SK-N-SH treated with all-trans-retinoic acid at 6 μM for 48 hours (cell line): ENCODE results near the gene PDZD2.

Experiments used
- ARNTL ChIP-seq: fragments of 450-650 bp; formaldehyde crosslinking; IDR thresholded peaks from 2 replicates; pipeline ENCODE4 v1.5.0; 2020; ENCODE audit warnings: low read depth, mild to moderate bottlenecking, moderate library complexity, borderline replicate concordance
- CSDC2 ChIP-seq: fragments of 250-450 bp; sonication (Bioruptor Pico); IDR thresholded peaks from 2 replicates; pipeline ENCODE4 v1.5.0; 2020; ENCODE audit warnings: mild to moderate bottlenecking, moderate library complexity
- ESRRG ChIP-seq: fragments of 250-450 bp; sonication (Bioruptor Pico); IDR thresholded peaks from 2 replicates; pipeline ENCODE4 v1.6.1; 2021; ENCODE audit warnings: mild to moderate bottlenecking
- POU6F1 ChIP-seq: fragments of 250-450 bp; sonication (Bioruptor Pico); IDR thresholded peaks from 2 replicates; pipeline ENCODE4 v1.8.0; 2021; ENCODE audit warnings: low read depth, mild to moderate bottlenecking, moderate library complexity, borderline replicate concordance
- PPARA ChIP-seq: fragments of 250-450 bp; sonication (Bioruptor Pico); IDR thresholded peaks from 2 replicates; pipeline ENCODE4 v1.5.0; 2020; ENCODE audit warnings: mild to moderate bottlenecking, borderline replicate concordance
- RARB ChIP-seq: fragments of 250-450 bp; sonication (Bioruptor Pico); IDR thresholded peaks from 2 replicates; pipeline ENCODE4 v1.8.0; 2021; ENCODE audit warnings: mild to moderate bottlenecking, moderate library complexity
- ZFP30 ChIP-seq: fragments of 450-650 bp; formaldehyde crosslinking; IDR thresholded peaks from 2 replicates; pipeline ENCODE4 v1.5.0; 2022; ENCODE audit warnings: mild to moderate bottlenecking, moderate library complexity
- ZNF70 ChIP-seq: fragments of 450-650 bp; formaldehyde crosslinking; IDR thresholded peaks from 2 replicates; pipeline ENCODE4 v1.5.0; 2020; ENCODE audit warnings: mild to moderate bottlenecking, moderate library complexity
- TF ChIP-seq, protein P1 (sequence below): fragments of 250-450 bp; sonication (Bioruptor Pico); IDR thresholded peaks from 2 replicates; pipeline ENCODE4 v1.5.1; 2020; ENCODE audit warnings: low read depth, mild to moderate bottlenecking, moderate library complexity
- TF ChIP-seq, protein P2 (sequence below): fragments of 250-450 bp; sonication (Bioruptor Pico); IDR thresholded peaks from 2 replicates; pipeline ENCODE4 v1.8.0; 2020; ENCODE audit warnings: mild to moderate bottlenecking, moderate library complexity, borderline replicate concordance

DNA sequence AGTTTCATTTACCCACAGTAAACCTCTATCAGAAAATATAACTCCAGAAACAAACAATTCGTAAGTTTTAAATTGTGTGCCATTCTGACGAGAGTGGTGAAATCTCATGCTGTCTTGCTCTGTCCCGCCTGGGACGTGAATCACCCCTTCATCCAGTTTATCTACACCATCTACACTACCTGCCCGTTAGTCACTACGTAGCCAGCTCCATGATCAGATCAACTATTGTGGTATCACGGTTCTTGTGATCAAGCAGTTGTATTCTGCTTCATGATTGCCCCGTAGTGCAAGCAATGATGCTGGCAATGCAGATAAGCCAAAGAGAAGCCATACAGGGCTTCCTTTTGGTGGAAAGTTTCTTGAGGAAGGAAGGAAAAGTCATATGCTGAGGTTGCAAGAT lies 384.9 kb downstream of the PDZD2 start:
- TF ChIP-seq, protein P1, sequence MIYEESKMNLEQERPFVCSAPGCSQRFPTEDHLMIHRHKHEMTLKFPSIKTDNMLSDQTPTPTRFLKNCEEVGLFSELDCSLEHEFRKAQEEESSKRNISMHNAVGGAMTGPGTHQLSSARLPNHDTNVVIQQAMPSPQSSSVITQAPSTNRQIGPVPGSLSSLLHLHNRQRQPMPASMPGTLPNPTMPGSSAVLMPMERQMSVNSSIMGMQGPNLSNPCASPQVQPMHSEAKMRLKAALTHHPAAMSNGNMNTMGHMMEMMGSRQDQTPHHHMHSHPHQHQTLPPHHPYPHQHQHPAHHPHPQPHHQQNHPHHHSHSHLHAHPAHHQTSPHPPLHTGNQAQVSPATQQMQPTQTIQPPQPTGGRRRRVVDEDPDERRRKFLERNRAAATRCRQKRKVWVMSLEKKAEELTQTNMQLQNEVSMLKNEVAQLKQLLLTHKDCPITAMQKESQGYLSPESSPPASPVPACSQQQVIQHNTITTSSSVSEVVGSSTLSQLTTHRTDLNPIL (CRISPR knock-in tag) = no peak
- TF ChIP-seq RARB (no peak), ARNTL (CRISPR knock-in tag) (no peak), POU6F1 (no peak), CSDC2 (CRISPR knock-in tag) (no peak), ESRRG (CRISPR knock-in tag) (no peak), ZNF70 (no peak), PPARA (CRISPR knock-in tag) (no peak), ZFP30 (CRISPR knock-in tag) (no peak)
- TF ChIP-seq, protein P2, sequence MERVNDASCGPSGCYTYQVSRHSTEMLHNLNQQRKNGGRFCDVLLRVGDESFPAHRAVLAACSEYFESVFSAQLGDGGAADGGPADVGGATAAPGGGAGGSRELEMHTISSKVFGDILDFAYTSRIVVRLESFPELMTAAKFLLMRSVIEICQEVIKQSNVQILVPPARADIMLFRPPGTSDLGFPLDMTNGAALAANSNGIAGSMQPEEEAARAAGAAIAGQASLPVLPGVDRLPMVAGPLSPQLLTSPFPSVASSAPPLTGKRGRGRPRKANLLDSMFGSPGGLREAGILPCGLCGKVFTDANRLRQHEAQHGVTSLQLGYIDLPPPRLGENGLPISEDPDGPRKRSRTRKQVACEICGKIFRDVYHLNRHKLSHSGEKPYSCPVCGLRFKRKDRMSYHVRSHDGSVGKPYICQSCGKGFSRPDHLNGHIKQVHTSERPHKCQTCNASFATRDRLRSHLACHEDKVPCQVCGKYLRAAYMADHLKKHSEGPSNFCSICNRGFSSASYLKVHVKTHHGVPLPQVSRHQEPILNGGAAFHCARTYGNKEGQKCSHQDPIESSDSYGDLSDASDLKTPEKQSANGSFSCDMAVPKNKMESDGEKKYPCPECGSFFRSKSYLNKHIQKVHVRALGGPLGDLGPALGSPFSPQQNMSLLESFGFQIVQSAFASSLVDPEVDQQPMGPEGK (CRISPR knock-in tag) = no peak
